GM12873 (cell line): ENCODE results near the gene RNF8.

Source experiments
- CTCF ChIP-seq: IDR thresholded peaks from 2 replicates; pipeline ENCODE4 v1.5.1; 2012; ENCODE audit warnings: low read depth, mild to moderate bottlenecking, moderate library complexity, low read length, control low read depth; ENCODE audit not compliant: insufficient read depth; ENCODE audit errors: missing control alignments

The RNF8 gene

GRCh38 chr6:37396571-37397180 lies 42.9 kb downstream of the RNF8 start:
- no peak for TF ChIP-seq CTCF

- TF ChIP-seq CTCF, result no peak
Measured at GRCh38 chr6:37399131-37399530, 45.3 kb downstream of the RNF8 start.

GRCh38 chr6:37399795-37400490 lies 46.2 kb downstream of the RNF8 start:
- TF ChIP-seq CTCF, result no peak

GRCh38 chr6:37406726-37407341 lies 53.1 kb downstream of the RNF8 start:
- no peak for TF ChIP-seq CTCF

GRCh38 chr6:37407948-37408347 lies 54.2 kb downstream of the RNF8 start:
- TF ChIP-seq CTCF, result no peak

- TF ChIP-seq CTCF, result no peak
Measured at GRCh38 chr6:37409501-37409900, 55.7 kb downstream of the RNF8 start.

GRCh38 chr6:37417393-37417792 lies 63.6 kb downstream of the RNF8 start:
- no peak for TF ChIP-seq CTCF
